Ishikawa (cell line): Measurements from ENCODE around the gene MFN1.

Experiments
- CEBPB ChIP-seq: IDR thresholded peaks from 2 replicates; pipeline ENCODE4 v1.6.1; 2012
- CREB1 ChIP-seq: IDR thresholded peaks from 2 replicates; pipeline ENCODE4 v1.6.1; 2012; ENCODE audit warnings: low read depth
- EGR1 ChIP-seq: IDR thresholded peaks from 2 replicates; pipeline ENCODE4 v1.6.1; 2012
- EP300 ChIP-seq: IDR thresholded peaks from 2 replicates; pipeline ENCODE4 v1.6.1; 2012; ENCODE audit warnings: borderline replicate concordance
- FOXM1 ChIP-seq: IDR thresholded peaks from 2 replicates; pipeline ENCODE4 v1.6.1; 2012; ENCODE audit warnings: low read depth, borderline replicate concordance
- NFIC ChIP-seq: IDR thresholded peaks from 2 replicates; pipeline ENCODE4 v1.6.1; 2012
- RAD21 ChIP-seq: IDR thresholded peaks from 2 replicates; pipeline ENCODE4 v1.6.1; 2012; ENCODE audit warnings: low read depth
- TAF1 ChIP-seq: IDR thresholded peaks from 2 replicates; pipeline ENCODE4 v1.6.1; 2012; ENCODE audit warnings: low read depth, mild to moderate bottlenecking
- TCF12 ChIP-seq: IDR thresholded peaks from 2 replicates; pipeline ENCODE4 v1.6.1; 2012; ENCODE audit warnings: low read depth
- TEAD4 ChIP-seq: IDR thresholded peaks from 2 replicates; pipeline ENCODE4 v1.6.1; 2012
- YY1 ChIP-seq: IDR thresholded peaks from 2 replicates; pipeline ENCODE4 v1.6.1; 2012; ENCODE audit warnings: low read depth
- ZBTB7A ChIP-seq: IDR thresholded peaks from 2 replicates; pipeline ENCODE4 v1.6.1; 2012; ENCODE audit warnings: low read depth
- TF ChIP-seq, protein P1 (sequence below): IDR thresholded peaks from 2 replicates; pipeline ENCODE4 v1.6.1; 2012
- TF ChIP-seq, protein P2 (sequence below): IDR thresholded peaks from 2 replicates; pipeline ENCODE4 v1.6.1; 2012
- TF ChIP-seq, protein P3 (sequence below): IDR thresholded peaks from 2 replicates; pipeline ENCODE4 v1.6.1; 2012; ENCODE audit warnings: low read depth, mild to moderate bottlenecking

MFN1 gene

DNA sequence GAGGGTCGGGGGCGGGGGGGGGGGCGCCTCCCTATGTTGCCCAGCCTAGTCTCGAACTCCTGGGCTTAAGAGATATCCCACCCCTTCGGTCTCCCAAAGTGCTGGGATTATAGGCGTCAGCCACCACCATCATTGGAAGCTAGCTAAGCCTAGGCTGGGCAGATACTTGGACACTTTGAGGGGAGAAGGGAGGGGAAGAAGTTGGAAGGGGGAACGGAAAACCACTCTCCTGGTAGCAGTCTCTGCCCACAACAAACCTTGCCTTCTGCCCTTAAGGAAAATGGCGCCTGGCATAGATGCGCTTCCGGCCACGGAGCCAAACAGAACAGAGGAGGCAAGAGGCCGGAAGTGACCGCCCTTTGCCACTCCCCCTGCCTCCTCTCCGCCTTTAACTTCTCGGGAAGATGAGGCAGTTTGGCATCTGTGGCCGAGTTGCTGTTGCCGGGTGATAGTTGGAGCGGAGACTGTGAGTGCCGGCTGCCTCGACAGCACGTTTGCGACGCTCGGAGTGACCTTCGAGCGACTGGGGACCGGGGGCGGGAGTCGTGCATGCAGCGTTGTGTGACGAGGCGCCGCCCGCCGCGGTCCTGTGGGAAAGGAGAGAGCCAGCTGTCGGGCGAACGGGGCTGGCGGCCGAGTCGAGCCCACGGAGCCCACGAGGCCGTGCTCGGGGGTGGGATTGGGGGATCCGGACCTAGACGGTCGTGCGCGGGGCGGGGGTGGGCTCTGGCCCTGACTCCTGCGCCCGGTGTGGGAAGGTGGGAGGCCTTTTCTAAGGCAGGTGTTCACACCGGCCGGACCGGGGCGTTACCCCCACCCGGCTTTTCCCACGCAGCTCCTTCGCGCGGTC, at the start of gene MFN1:
TSS of gene MFN1 (plus strand) at position 365 of the 850 bp plus-strand sequence. CDS start 1,143 bp downstream, outside the sequence.
- TF ChIP-seq CREB1 (peak; percentile 72), FOXM1 (no peak), TAF1 (peak; percentile 82), YY1 (peak; percentile 99), TCF12 (0 out of 2 replicates have a peak, but pooled peaks have one; percentile 12), RAD21 (no peak), EGR1 (0 out of 2 replicates have a peak, but pooled peaks have one; percentile 33), NFIC (peak; percentile 33; the same call in 1 of the 2 replicates)
- TF ChIP-seq, protein P1, sequence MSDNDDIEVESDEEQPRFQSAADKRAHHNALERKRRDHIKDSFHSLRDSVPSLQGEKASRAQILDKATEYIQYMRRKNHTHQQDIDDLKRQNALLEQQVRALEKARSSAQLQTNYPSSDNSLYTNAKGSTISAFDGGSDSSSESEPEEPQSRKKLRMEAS: peak; percentile 72; the same call in 1 of the 2 replicates

DNA sequence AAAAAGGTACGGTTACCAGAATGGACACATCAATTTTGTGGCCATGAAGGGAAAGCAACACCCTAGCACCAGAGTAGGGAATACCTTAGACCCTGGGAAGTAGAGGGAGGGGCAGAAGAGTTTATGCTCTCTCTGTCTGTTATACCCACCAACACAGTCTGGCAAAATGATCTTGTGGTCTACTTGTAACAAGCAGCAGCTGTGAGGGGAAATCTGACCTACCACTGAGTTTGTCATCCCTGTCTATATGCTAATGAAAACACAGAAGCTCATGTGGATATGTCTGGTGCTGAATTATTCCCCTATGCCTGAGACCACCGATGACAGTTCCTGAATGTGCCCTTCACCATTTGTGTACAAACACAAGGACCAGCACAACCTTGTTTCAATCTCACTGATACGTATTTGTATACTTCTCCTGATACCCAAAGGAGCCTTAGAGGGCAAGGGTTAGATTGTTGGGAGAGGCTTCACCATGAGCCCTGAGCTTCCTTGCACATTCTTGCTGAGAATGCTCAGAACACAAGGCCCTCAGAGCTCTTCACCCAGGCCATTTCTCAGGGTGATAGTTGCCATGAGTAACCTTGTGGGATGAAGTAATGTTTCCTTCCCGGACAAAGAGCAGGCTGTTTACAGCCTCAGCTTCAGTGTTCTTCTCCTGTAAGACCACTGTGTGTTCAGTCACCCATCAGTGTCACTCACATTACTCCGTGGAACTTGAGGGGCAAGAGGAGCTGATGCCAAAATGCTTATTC, 49.4 kb upstream of the MFN1 start:
- TF ChIP-seq FOXM1 (no peak), CREB1 (no peak), RAD21 (no peak), EP300 (no peak)

DNA sequence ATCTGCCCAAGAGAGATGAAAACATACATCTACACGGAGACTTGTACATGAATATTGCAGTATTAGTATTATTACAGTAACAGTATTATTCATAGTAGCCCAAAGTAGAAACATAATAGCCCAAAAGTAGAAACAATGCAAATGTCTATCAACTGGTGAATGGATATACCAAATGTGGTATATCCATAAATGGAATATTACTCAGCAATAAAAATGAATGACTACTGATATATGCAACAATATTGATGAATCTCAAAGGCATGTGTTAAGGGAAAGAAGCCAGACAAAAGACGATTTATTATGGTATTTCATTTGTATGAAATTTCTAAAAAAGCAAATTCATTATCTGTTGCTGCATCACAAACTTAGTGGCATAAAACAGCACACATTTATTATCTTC, 48.2 kb upstream of the MFN1 start:
- TF ChIP-seq ZBTB7A: no peak
- no peak for TF ChIP-seq TCF12
- no peak for TF ChIP-seq FOXM1
- TF ChIP-seq TAF1: no peak
- no peak for TF ChIP-seq CREB1
- no peak for TF ChIP-seq RAD21
- TF ChIP-seq, protein P2, sequence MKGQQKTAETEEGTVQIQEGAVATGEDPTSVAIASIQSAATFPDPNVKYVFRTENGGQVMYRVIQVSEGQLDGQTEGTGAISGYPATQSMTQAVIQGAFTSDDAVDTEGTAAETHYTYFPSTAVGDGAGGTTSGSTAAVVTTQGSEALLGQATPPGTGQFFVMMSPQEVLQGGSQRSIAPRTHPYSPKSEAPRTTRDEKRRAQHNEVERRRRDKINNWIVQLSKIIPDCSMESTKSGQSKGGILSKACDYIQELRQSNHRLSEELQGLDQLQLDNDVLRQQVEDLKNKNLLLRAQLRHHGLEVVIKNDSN: no peak
- TF ChIP-seq CEBPB: no peak
- TF ChIP-seq, protein P1: no peak
- TF ChIP-seq, protein P3, sequence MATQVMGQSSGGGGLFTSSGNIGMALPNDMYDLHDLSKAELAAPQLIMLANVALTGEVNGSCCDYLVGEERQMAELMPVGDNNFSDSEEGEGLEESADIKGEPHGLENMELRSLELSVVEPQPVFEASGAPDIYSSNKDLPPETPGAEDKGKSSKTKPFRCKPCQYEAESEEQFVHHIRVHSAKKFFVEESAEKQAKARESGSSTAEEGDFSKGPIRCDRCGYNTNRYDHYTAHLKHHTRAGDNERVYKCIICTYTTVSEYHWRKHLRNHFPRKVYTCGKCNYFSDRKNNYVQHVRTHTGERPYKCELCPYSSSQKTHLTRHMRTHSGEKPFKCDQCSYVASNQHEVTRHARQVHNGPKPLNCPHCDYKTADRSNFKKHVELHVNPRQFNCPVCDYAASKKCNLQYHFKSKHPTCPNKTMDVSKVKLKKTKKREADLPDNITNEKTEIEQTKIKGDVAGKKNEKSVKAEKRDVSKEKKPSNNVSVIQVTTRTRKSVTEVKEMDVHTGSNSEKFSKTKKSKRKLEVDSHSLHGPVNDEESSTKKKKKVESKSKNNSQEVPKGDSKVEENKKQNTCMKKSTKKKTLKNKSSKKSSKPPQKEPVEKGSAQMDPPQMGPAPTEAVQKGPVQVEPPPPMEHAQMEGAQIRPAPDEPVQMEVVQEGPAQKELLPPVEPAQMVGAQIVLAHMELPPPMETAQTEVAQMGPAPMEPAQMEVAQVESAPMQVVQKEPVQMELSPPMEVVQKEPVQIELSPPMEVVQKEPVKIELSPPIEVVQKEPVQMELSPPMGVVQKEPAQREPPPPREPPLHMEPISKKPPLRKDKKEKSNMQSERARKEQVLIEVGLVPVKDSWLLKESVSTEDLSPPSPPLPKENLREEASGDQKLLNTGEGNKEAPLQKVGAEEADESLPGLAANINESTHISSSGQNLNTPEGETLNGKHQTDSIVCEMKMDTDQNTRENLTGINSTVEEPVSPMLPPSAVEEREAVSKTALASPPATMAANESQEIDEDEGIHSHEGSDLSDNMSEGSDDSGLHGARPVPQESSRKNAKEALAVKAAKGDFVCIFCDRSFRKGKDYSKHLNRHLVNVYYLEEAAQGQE: no peak

DNA sequence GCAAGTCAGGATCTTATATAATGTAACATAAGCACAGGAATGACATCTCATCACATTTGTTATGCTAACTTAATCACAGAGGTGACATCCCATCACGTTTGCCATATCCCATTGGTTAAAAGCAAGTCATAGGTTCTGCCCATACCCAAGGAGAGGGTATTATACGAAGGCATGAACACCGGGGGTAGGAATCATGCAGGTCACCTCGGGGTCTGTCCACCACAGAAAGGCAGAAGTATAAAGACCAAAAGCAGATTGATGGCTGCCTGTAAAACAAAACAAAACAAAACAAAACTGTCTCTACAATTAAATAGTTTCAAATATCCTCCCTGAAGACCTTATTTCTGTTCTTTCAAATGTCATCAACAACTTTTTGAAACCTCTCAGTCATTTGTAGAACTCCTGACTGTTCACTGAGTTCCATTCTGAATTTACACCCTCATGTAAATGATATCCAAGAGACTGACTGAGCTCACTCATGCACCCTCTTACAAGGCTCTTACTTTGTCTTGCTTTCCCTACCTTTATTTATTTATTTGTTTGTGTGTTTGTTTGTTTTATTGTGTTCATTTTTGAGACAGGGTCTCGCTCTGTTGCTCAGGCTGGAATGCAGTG, 47.4 kb upstream of the MFN1 start:
- no peak for TF ChIP-seq RAD21
- TF ChIP-seq CREB1: no peak
- no peak for TF ChIP-seq CEBPB
- no peak for TF ChIP-seq YY1
- TF ChIP-seq FOXM1: no peak
- no peak for TF ChIP-seq TEAD4
- TF ChIP-seq TCF12: no peak
- no peak for TF ChIP-seq EP300
- TF ChIP-seq TAF1: no peak
- TF ChIP-seq EGR1: no peak
- TF ChIP-seq, protein P1: no peak

DNA sequence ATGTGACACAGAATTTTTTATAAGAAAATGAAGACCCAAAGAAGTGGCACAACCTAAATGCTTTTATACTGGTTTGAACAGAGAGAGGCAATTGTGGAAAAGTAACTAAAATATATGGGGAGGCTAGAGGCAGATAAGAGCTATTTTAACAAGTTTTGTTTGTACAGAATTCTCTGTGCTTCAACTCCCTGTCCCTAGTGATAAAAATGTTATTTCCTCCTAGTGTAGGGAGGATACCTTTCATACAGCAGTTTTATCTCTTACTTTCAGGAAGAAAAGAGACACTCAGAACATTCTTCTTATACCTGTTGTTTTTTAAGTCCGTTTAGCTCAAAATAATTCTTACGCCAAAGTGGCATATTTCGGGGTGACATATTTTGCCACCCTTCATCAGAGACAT, 45.9 kb upstream of the MFN1 start:
- TF ChIP-seq TCF12 (no peak), EGR1 (no peak), CREB1 (no peak), TEAD4 (no peak), ZBTB7A (no peak), RAD21 (no peak), FOXM1 (no peak), CEBPB (no peak), YY1 (no peak), NFIC (no peak)
- TF ChIP-seq, protein P1: no peak
- TF ChIP-seq, protein P3: no peak
- TF ChIP-seq, protein P2: no peak
